ENCODE measurements around the gene ABCB6.

Gene ABCB6

GRCh38 chr2:219221957-219222518 is 3.3 kb upstream of the ABCB6 start:
- ATAC-seq = no peak
- TF ChIP-seq PPARA (CRISPR knock-in tag; IDR thresholded peaks at IDR 0.05; ENCODE audit: borderline replicate concordance) = no peak
- no peak for TF ChIP-seq ISL1 (CRISPR knock-in tag; IDR thresholded peaks at IDR 0.05)
- no peak for TF ChIP-seq PATZ1 (CRISPR knock-in tag; IDR thresholded peaks at IDR 0.05; ENCODE audit: borderline replicate concordance)

- ATAC-seq = no peak
Measured at GRCh38 chr2:219220652-219221402, 2.1 kb upstream of the ABCB6 start.

GRCh38 chr2:219219784-219220532 is 1.2 kb upstream of the ABCB6 start:
- no peak for ATAC-seq
- TF ChIP-seq TCF4 (CRISPR knock-in tag; IDR thresholded peaks at IDR 0.05; ENCODE audit: borderline replicate concordance) (no peak), BACH2 (CRISPR knock-in tag; IDR thresholded peaks at IDR 0.05; ENCODE audit: borderline replicate concordance) (no peak), ESRRG (CRISPR knock-in tag; IDR thresholded peaks at IDR 0.05) (no peak), ZFP30 (CRISPR knock-in tag; IDR thresholded peaks at IDR 0.05) (no peak), ZNF8 (CRISPR knock-in tag; IDR thresholded peaks at IDR 0.05) (no peak), CREB5 (CRISPR knock-in tag; IDR thresholded peaks at IDR 0.05; ENCODE audit: low read depth) (no peak), SNAI2 (CRISPR knock-in tag; IDR thresholded peaks at IDR 0.05) (no peak), OSR1 (CRISPR knock-in tag; IDR thresholded peaks at IDR 0.05) (no peak), GLIS3 (CRISPR knock-in tag; IDR thresholded peaks at IDR 0.05) (no peak), ISL1 (CRISPR knock-in tag; IDR thresholded peaks at IDR 0.05) (no peak), PATZ1 (CRISPR knock-in tag; IDR thresholded peaks at IDR 0.05; ENCODE audit: borderline replicate concordance) (no peak)

More at GRCh38 chr2:219220652-219221402, 2.1 kb upstream of the ABCB6 start:
- TF ChIP-seq TOX (CRISPR knock-in tag; IDR thresholded peaks at IDR 0.05; ENCODE audit: borderline replicate concordance) (no peak), PPARA (CRISPR knock-in tag; IDR thresholded peaks at IDR 0.05; ENCODE audit: borderline replicate concordance) (no peak), CSRNP3 (CRISPR knock-in tag; IDR thresholded peaks at IDR 0.05) (no peak), BACH2 (CRISPR knock-in tag; IDR thresholded peaks at IDR 0.05; ENCODE audit: borderline replicate concordance) (no peak), GLIS3 (CRISPR knock-in tag; IDR thresholded peaks at IDR 0.05) (no peak), ZC3H10 (CRISPR knock-in tag; IDR thresholded peaks at IDR 0.05) (no peak), RARB (CRISPR knock-in tag; IDR thresholded peaks at IDR 0.05) (no peak), PATZ1 (CRISPR knock-in tag; IDR thresholded peaks at IDR 0.05; ENCODE audit: borderline replicate concordance) (no peak), POU6F1 (CRISPR knock-in tag; IDR thresholded peaks at IDR 0.05; ENCODE audit: borderline replicate concordance, low read depth) (no peak), ISL1 (CRISPR knock-in tag; IDR thresholded peaks at IDR 0.05) (no peak), TCF4 (CRISPR knock-in tag; IDR thresholded peaks at IDR 0.05; ENCODE audit: borderline replicate concordance) (no peak), OSR1 (CRISPR knock-in tag; IDR thresholded peaks at IDR 0.05) (no peak)

All from SK-N-SH treated with all-trans-retinoic acid at 6 μM for 48 hours (cell line).